Tibial nerve (tissue), 4 donors: Measurements from ENCODE around the gene TNIK. TPM values are rescaled to one million over a fixed set of nuclear protein-coding genes. Genes with fewer than 3 reads are reported as not detected.
"Not testable (repeated sequence)": the region's sequence is repeated elsewhere in the genome, so short reads cannot be mapped to it uniquely, and the experiment has no call there.

Experiments
- DNase-seq, 2 donors: peaks; one replicate each; pipeline ENCODE4 v3.0.0-alpha.2; 2019; ENCODE audit warnings: low spot score in 2 of 2
- H3K27ac ChIP-seq, 4 donors: fragments of 200-600 bp; sonication (generic) in 3 of 4; one replicate each; pipeline ENCODE4 v1.5.1; 2017 to 2019; ENCODE audit warnings: mild to moderate bottlenecking in 1 of 4
- H3K27me3 ChIP-seq, 2 donors: fragments of 200-600 bp; sonication (generic) in 1 of 2; one replicate each; pipeline versions ENCODE4 v1.5.1 to v1.6.0; 2017 to 2019
- H3K36me3 ChIP-seq, 3 donors: fragments of 200-600 bp; sonication (generic); one replicate each; pipeline ENCODE4 v1.5.1; 2018 to 2019
- H3K4me1 ChIP-seq, 4 donors: fragments of 200-600 bp; sonication (generic) in 3 of 4; one replicate each; pipeline ENCODE4 v1.5.1; 2017 to 2019
- H3K4me3 ChIP-seq, 4 donors: fragments of 200-600 bp; sonication (generic) in 3 of 4; one replicate each; pipeline ENCODE4 v1.5.1; 2017 to 2019; ENCODE audit warnings: mild to moderate bottlenecking in 1 of 4, moderate library complexity in 1 of 4
- H3K9me3 ChIP-seq, 4 donors: fragments of 200-600 bp; sonication (generic) in 3 of 4; one replicate each; pipeline ENCODE4 v1.5.1; 2017 to 2019
- CTCF ChIP-seq, 5 experiments: fragments of 200-600 bp in 3 of 5; fragments of 450-650 bp in 2 of 5; sonication (generic) in 3 of 5; IDR thresholded peaks; one replicate each; pipeline ENCODE4 v1.5.1; 2016 to 2019; ENCODE audit warnings: antibody characterized with exemption in 5 of 5, mild to moderate bottlenecking in 3 of 5, moderate library complexity in 2 of 5
- EP300 ChIP-seq, 2 donors: sonication (generic); formaldehyde crosslinking; IDR thresholded peaks; one replicate each; pipeline ENCODE4 v1.6.1; 2017; ENCODE audit warnings: antibody characterized with exemption in 2 of 2, mild to moderate bottlenecking in 1 of 2
- POLR2A ChIP-seq, 2 donors: fragments of 450-650 bp; IDR thresholded peaks; one replicate each; pipeline ENCODE4 v1.6.1; 2017; ENCODE audit warnings: antibody characterized with exemption in 2 of 2, mild to moderate bottlenecking in 2 of 2, moderate library complexity in 2 of 2
- WGBS, 2 donors: methylation state at CpG; one replicate each; pipeline ENCODE4 v1.1.5; 2018; 5-methylcytosine and 5-hydroxymethylcytosine counted together
- total RNA-seq, 4 donors: library from RNA; depleted of rRNA; stranded (reverse); fragments of >200 nt; gene quantifications; one replicate each; pipeline ENCODE4 v1.1.0, GENCODE V29; 2016

Gene TNIK
- total RNA-seq, 4 donors from 2014 or later = 5.4 to 11.1 (median 7.5) TPM

- H3K4me1 ChIP-seq = peaks cover 0 to 4% (median 0%) of the 10 kb centered on the region in 4 donors
- TF ChIP-seq CTCF (IDR thresholded peaks at IDR 0.05) = no peak
- no peak for TF ChIP-seq POLR2A (IDR thresholded peaks at IDR 0.05)
- TF ChIP-seq EP300 (IDR thresholded peaks at IDR 0.05) = no peak
- no peaks in the 10 kb centered on the region for H3K27me3 ChIP-seq
- 55 to 71% methylated on average over 3 of the region's 3 CpGs for WGBS, 2 donors
- no peaks in the 10 kb centered on the region for H3K9me3 ChIP-seq
- no peak for DNase-seq
- H3K27ac ChIP-seq = no peak overlapping the region
- H3K4me3 ChIP-seq = no peak overlapping the region
- no peaks in the 10 kb centered on the region for H3K36me3 ChIP-seq
Measured at GRCh38 chr3:171371354-171371753, 88.9 kb downstream of the TNIK start.

GRCh38 chr3:171369156-171369555, 91.0 kb downstream of the TNIK start:
- Histone ChIP-seq H3K27ac (no peak overlapping the region), H3K4me1 (peaks cover 0 to 2% (median 0%) of the 10 kb centered on the region in 4 donors), H3K27me3 (no peaks in the 10 kb centered on the region), H3K4me3 (no peak overlapping the region), H3K9me3 (no peaks in the 10 kb centered on the region), H3K36me3 (no peaks in the 10 kb centered on the region)
- WGBS, 2 donors = 78 to 85% methylated on average over 1 of the region's 1 CpG
- no peak for DNase-seq
- TF ChIP-seq POLR2A (IDR thresholded peaks at IDR 0.05) = no peak

GRCh38 chr3:171366738-171367137, 93.5 kb downstream of the TNIK start:
- H3K4me1 ChIP-seq, H3K27ac ChIP-seq, DNase-seq, H3K4me3 ChIP-seq, H3K36me3 ChIP-seq, H3K9me3 ChIP-seq, H3K27me3 ChIP-seq: not testable (repeated sequence)
- WGBS, 2 donors = 88 to 92% methylated on average over 5 of the region's 5 CpGs

- H3K4me1 ChIP-seq = no peaks in the 10 kb centered on the region
- WGBS, 2 donors = 80 to 100% methylated on average over 1 of the region's 1 CpG
- no peak for TF ChIP-seq POLR2A (IDR thresholded peaks at IDR 0.05)
- TF ChIP-seq EP300 (IDR thresholded peaks at IDR 0.05) = no peak
- TF ChIP-seq CTCF (IDR thresholded peaks at IDR 0.05) = no peak
- H3K27ac ChIP-seq = no peak overlapping the region
- no peaks in the 10 kb centered on the region for H3K9me3 ChIP-seq
- H3K4me3 ChIP-seq = no peak overlapping the region
- no peaks in the 10 kb centered on the region for H3K27me3 ChIP-seq
- DNase-seq = no peak
- no peaks in the 10 kb centered on the region for H3K36me3 ChIP-seq
Measured at GRCh38 chr3:171366043-171366442, 94.2 kb downstream of the TNIK start.

GRCh38 chr3:171365489-171365888, 94.7 kb downstream of the TNIK start:
- Histone ChIP-seq H3K4me3 (no peak overlapping the region), H3K27ac (no peak overlapping the region), H3K36me3 (no peaks in the 10 kb centered on the region), H3K27me3 (no peaks in the 10 kb centered on the region), H3K4me1 (no peaks in the 10 kb centered on the region), H3K9me3 (no peaks in the 10 kb centered on the region)
- DNase-seq = no peak
- 53 to 62% methylated on average over 2 of the region's 2 CpGs for WGBS, 2 donors
- TF ChIP-seq POLR2A (IDR thresholded peaks at IDR 0.05) = no peak
- TF ChIP-seq CTCF (IDR thresholded peaks at IDR 0.05) = no peak
- TF ChIP-seq EP300 (IDR thresholded peaks at IDR 0.05) = no peak

GRCh38 chr3:171364500-171364899, 95.7 kb downstream of the TNIK start:
- DNase-seq = no peak
- Histone ChIP-seq H3K4me3 (no peak overlapping the region), H3K27ac (no peak overlapping the region), H3K36me3 (no peaks in the 10 kb centered on the region), H3K27me3 (no peaks in the 10 kb centered on the region), H3K9me3 (no peaks in the 10 kb centered on the region), H3K4me1 (no peaks in the 10 kb centered on the region)
- TF ChIP-seq POLR2A (IDR thresholded peaks at IDR 0.05) (no peak), EP300 (IDR thresholded peaks at IDR 0.05) (no peak), CTCF (IDR thresholded peaks at IDR 0.05) (no peak)
